CMK (cell line): ENCODE results near the gene PPP1R16B.
"Not testable (repeated sequence)": the region's sequence is repeated elsewhere in the genome, so short reads cannot be mapped to it uniquely, and the experiment has no call there.

Source experiments
- DNase-seq: peaks from one replicate; pipeline ENCODE4 v3.0.0-alpha.2; 2010; ENCODE audit warnings: low read depth

Gene PPP1R16B

GRCh38 chr20:38853759-38854158 is 48.3 kb downstream of the PPP1R16B start:
- DNase-seq, result no peak

- DNase-seq, result no peak
These were observed 49.2 kb downstream of the PPP1R16B start for GRCh38 chr20:38854654-38855066.

GRCh38 chr20:38855356-38855755 is 49.9 kb downstream of the PPP1R16B start:
- DNase-seq, result no peak

DNA sequence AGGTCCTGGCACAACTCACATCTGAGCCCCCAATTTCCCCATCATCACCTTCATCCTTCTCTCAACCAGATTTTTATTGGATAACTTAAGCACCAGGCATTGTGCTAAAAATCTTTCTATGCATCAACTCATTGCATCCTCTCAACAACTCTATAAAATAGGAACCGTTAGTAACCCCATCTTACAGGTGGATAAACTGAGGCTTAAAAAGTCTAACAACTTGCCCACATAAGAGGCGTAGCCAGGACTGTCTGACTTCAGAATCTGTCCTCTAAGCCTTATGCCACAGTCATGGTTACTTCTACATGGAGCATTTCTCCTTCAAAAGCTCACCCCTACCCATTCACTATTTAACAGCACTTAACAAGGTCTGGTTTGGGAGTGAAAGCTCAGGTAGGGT is 51.1 kb downstream of the PPP1R16B start:
- DNase-seq, result no peak

DNA sequence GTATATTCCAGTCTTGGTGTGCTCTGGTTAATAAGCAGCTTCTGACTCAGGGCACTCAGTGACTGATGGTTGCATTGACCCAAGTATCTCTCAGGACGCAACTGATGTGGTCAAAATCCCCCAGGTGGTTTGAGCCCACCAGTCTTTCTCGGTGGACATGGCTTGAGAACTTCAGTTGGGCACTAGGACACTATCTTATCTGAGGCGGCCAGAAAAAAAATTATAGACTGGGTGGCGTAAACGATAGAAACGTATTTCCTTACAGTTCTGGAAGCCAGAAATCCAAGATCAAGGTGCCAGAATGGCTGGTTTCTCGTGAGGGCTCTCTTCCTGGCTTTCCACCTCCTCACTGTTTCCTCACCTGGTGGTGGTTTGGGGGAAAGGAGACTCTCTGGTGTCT is 52.2 kb downstream of the PPP1R16B start:
- no peak for DNase-seq

DNA sequence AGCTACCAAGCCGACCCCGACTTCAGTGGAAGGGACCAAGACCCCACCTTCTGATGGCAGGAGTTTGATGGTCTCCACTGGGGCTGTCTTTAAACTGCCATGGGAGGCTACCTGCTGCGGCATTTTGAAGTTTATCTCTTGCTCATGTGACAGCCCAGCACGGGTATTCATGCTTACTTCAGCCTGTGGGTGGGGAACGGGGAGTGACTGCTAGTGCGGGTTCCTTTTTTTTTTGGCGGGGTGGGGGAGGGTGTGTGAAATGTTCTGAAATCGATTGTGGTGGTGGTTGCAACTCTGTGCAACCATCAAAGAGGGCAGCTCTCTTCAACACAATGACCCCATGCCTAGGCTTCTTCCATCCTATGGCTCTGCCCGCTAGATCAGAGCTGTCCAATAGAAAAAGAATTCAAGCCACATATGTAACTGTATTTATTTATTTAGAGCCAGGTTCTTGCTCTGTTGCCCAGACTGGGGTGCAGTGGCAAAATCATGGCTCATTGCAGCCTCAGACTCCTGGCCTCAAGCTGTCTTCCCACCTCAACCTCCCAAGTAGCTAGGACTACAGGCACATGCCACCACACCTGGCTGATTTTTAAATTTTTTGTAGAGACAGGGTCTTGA is 53.7 kb downstream of the PPP1R16B start:
- DNase-seq, result no peak

DNA sequence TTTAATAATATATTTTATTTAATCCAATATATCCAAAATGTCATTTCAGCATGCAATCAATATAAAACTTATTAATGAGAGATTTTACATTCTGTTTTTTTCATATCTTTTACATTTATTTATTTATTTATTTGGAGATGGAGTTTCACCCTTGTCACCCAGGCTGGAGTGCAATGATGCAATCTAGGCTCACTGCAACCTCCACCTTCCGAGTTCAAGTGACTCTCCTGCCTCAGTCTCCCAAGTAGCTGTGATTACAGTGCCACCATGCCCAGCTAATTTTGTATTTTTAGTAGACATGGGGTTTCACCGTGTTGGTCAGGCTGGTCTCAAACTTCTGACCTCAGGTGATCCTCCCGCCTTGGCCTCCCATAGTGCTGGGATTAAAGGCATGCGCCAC is 54.4 kb downstream of the PPP1R16B start:
- not testable (repeated sequence) for DNase-seq

DNA sequence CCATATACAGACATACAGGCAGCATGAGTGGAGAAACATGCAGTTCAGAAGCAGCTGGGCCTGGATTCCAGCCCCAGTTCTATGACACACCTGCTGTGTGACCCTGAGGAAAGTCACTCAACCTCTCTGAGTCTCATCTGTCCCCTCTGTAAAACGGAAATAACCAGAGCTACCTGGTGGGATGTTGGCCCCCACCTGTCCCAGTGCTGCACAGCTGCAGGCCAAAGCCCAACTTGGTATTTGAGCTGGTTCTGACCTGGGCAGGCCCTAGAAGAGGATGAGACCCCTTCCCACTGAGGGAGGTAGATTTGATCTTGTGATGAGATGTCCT is 55.5 kb downstream of the PPP1R16B start:
- no peak for DNase-seq

- no peak for DNase-seq
These were observed 56.7 kb downstream of the PPP1R16B start for GRCh38 chr20:38862226-38862625.

DNA sequence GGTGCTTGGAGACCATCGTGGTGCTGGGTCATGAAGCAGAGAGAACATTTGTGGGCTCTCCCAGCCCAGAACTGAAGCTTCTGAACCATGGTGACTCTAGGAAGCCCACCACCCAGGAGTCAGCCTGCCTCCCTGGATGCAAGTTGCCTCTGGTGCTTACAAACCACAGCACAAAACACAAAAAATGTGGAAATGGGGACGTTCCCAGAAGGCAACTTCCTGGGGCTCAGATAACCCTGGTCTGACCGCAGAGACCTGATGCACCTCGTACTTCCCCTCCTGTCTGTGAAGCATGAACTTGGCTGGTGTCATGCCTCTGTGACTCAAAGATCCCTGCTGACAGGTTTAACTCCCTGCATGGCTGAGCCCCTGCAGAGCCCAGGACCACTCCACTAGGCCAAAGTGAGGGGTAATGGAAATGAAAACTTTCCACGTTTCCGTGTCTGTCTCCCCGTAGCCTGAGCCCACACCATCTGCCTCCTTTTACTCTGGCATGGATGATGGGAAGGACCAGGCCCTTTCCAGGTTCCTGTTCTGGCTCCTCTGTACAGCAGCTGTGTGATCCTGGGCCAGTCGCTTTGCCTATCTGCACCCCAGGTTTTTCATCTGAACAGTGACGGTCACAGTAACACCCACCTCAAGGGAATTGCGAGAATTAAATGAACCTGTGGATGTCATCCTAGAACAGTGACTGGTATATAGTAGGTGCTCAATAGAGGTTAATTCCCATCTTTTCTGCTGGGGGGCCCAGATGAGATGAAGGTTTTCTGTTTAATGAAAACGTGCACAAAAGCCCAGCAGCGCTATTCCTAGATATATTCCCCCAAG is 57.7 kb downstream of the PPP1R16B start:
- no peak for DNase-seq

DNA sequence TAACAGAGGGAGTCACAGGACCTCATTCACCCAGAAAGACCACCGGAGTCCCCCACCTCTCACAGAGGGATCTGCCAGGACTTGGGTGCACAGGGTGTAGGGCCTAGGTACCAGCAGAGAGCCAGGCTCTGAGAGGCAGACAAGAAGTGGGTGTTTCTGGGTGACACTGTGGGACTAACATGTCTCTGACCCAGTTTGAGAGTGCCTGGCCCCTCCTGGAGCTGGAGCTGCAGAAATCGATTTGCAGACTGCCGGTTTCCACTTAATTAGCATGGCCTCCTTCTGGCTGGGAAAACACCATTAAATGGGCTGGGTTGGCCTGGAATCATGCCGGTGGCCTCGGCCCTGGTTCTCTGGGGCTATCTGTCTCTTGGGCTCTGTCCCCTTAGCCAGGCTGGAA is 59.2 kb downstream of the PPP1R16B start:
- no peak for DNase-seq

- no peak for DNase-seq
These were observed 61.0 kb downstream of the PPP1R16B start for GRCh38 chr20:38866265-38867061.

DNA sequence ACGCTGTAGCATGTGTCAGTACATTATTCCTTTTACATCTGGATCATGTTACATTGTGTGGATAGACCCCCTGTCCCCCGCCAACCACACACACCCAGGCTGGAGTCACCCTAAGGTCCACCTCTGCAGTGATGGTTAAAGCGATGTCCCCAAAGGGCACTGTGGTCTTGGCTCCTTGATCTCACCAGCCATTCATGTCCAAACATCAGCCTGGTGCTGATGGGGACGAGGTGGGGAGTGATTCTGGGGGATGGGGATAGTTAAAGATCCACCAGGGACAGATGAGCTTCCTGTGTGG is 61.5 kb downstream of the PPP1R16B start:
- no peak for DNase-seq

GRCh38 chr20:38870733-38871559 is 65.4 kb downstream of the PPP1R16B start:
- DNase-seq, result no peak

GRCh38 chr20:38871560-38871953 is 66.1 kb downstream of the PPP1R16B start:
- no peak for DNase-seq

DNA sequence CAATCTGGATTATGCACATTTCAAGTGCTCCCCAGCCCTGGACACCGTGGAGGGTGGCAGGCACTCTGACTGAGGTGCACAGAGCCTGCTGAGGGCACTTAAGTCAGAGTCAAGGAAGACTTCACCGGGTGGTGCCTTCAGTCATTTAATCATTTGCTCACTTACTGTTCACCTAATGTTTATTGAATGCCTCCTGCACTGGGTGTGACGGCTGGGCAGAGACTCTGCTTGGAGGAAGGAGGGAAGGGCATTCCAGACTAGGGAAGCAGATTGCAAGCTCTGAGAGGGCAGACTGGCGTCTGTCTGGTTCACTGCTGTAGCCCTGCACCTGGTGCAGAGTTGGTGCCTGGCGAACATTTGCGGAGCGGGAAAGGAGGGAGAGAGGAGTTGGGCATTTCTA is 66.5 kb downstream of the PPP1R16B start:
- DNase-seq, result no peak

GRCh38 chr20:38872491-38873049 is 67.1 kb downstream of the PPP1R16B start:
- no peak for DNase-seq

DNA sequence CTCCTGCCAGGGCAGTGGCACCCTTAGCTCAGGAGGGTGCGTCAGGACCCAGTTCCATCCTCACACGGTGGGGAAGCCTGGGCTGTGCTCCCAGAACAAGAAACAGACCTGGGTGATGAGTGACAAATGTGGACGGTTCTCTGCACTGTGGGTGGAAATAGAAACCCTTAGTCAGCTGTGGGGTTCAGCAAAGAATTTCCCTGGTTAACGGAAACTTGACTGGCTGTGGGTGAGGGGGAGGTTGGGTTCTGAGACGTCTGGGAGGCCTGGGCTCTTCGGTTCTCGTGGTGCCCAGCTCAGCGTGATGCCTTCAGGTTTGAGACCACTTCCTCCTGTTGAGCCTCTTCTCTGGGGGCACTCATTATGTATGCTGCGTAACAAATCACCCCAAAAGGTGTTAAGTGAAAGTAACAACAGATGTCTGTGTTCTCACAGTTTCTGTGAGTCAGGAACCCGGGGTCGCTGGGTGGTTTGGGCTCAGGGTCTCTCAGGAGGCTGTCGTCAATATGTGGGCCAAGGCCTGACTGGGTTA is 67.6 kb downstream of the PPP1R16B start:
- DNase-seq, result no peak

- DNase-seq, result no peak
These were observed 69.1 kb downstream of the PPP1R16B start for GRCh38 chr20:38874460-38875174.

DNA sequence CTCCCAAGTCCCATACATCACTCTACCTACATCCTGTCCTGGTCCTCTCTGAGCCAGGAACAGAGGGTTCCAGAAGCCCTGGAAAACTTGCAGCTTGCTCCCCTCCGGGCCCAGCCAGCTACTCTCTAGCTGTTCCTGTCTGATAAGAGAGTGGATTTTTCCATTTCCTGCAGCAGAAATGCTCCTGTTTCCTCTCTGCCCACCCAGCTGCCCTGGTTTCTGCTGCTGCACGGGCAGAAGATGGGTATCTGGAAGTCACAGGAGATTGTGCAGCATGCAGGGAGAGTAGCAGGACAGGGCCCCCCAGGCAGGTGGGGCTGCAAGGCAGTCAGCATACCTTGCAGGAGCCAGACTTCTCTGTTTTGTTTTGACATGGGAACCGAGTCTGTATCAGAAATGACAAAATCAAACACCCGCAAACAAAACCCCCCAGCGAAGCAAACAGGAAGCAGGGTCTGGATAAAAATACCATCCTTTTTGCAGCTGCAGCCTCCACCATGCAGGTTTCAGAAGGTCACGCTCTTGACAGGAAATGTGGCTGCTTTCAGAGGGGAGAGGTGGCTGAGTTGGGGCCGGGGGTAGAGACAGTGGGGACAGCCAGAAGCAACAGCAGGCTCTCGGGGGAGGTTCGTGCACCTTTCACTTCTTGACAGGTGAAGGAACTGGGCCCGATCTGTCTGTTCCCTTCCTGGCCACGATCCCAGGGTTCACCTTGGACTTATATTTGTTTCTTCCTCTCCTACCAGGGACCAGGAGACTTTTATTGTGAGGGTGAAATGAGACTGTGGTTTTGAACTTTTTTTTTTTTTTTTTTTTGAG is 69.9 kb downstream of the PPP1R16B start:
- DNase-seq, result no peak
